ENCODE data around the gene NEAT1.

GRCh38 chr11:65382804-65383368, 39.7 kb upstream of the NEAT1 start:
- TF ChIP-seq CTCF (IDR thresholded peaks at IDR 0.05) (no peak), EP300 (IDR thresholded peaks at IDR 0.05) (no peak), POLR2AphosphoS5 (IDR thresholded peaks at IDR 0.05) (no peak), POLR2A (IDR thresholded peaks at IDR 0.05) (peak in 1 of 2 donors; percentile 65)

All from gastroesophageal sphincter (tissue), 3 donors.